GM18508 (cell line): ENCODE measurements around the gene HS3ST6.
A peak's percentile ranks its signal among the peaks of the same experiment; 100 is the strongest.
"Not testable (repeated sequence)": the region's sequence is repeated elsewhere in the genome, so short reads cannot be mapped to it uniquely, and the experiment has no call there.

ENCODE experiments used
- ATAC-seq: cut with Tn5 transposase; IDR thresholded peaks from one replicate; pipeline ENCODE4 v1.9.1; 2021; ENCODE audit warnings: moderate number of reproducible peaks; ENCODE audit not compliant: insufficient read depth, unreplicated experiment

Gene HS3ST6

GRCh38 chr16:1918351-1919326 lies at the start of gene HS3ST6:
TSS of gene HS3ST6 (minus strand) at chr16:1918415. CDS start at chr16:1918323, 92 bp downstream.
- no peak for ATAC-seq

- ATAC-seq: no peak
Observed at GRCh38 chr16:1966460-1966859, 48.2 kb upstream of the HS3ST6 start, which contains the start of gene RNF151. TSS of gene RNF151 (plus strand) at chr16:1966856. CDS start at chr16:1966882, 26 bp downstream.

GRCh38 chr16:1965396-1966001 lies 47.3 kb upstream of the HS3ST6 start:
- ATAC-seq: no peak

GRCh38 chr16:1964506-1965395 lies 46.5 kb upstream of the HS3ST6 start, which contains the start of gene RPS2:
TSS of gene RPS2 (minus strand) at chr16:1964826. CDS start at chr16:1964625, 201 bp downstream.
- ATAC-seq: peak; percentile 45

GRCh38 chr16:1963806-1964505 lies 45.7 kb upstream of the HS3ST6 start:
- ATAC-seq: no peak

- not testable (repeated sequence) for ATAC-seq
Observed at GRCh38 chr16:1962161-1963153, 44.2 kb upstream of the HS3ST6 start.

- ATAC-seq: no peak
Observed at GRCh38 chr16:1961651-1962067, 43.4 kb upstream of the HS3ST6 start.

GRCh38 chr16:1960665-1961630 lies 42.7 kb upstream of the HS3ST6 start:
- no peak for ATAC-seq

- ATAC-seq: no peak
Observed at GRCh38 chr16:1959269-1960039, 41.2 kb upstream of the HS3ST6 start, which contains the start of gene NDUFB10. TSS of gene NDUFB10 (plus strand) at chr16:1959538. CDS start at chr16:1959625, 87 bp downstream.

GRCh38 chr16:1958715-1959268 lies 40.6 kb upstream of the HS3ST6 start:
- ATAC-seq: no peak

GRCh38 chr16:1958143-1958491 lies 39.9 kb upstream of the HS3ST6 start:
- not testable (repeated sequence) for ATAC-seq

- ATAC-seq: not testable (repeated sequence)
Observed at GRCh38 chr16:1957434-1958142, 39.4 kb upstream of the HS3ST6 start.

- ATAC-seq: no peak
Observed at GRCh38 chr16:1953734-1954133, 35.5 kb upstream of the HS3ST6 start.

- no peak for ATAC-seq
Observed at GRCh38 chr16:1950559-1950958, 32.3 kb upstream of the HS3ST6 start.

GRCh38 chr16:1950047-1950446 lies 31.8 kb upstream of the HS3ST6 start:
- ATAC-seq: no peak

GRCh38 chr16:1949507-1949906 lies 31.3 kb upstream of the HS3ST6 start:
- no peak for ATAC-seq
